Left renal pelvis (tissue), 4 donors: ENCODE measurements around the gene ADAMTS1. TPM values are rescaled to one million over a fixed set of nuclear protein-coding genes. Genes with fewer than 3 reads are reported as not detected.

Experiments
- DNase-seq, 4 donors: peaks; one replicate each; pipeline ENCODE4 v3.0.0-alpha.2; 2013; ENCODE audit warnings: low read depth in 4 of 4, low spot score in 3 of 4
- polyA plus RNA-seq, 4 donors: library from polyadenylated mRNA; unstranded; fragments of 120-200 nt; gene quantifications; one replicate each; pipeline ENCODE4 v1.2.1, GENCODE V29; 2013; ENCODE audit not compliant: insufficient read length in 4 of 4

ADAMTS1 gene
- polyA plus RNA-seq, 4 donors, result 91.9 to 102 (median 98.0) TPM

DNA sequence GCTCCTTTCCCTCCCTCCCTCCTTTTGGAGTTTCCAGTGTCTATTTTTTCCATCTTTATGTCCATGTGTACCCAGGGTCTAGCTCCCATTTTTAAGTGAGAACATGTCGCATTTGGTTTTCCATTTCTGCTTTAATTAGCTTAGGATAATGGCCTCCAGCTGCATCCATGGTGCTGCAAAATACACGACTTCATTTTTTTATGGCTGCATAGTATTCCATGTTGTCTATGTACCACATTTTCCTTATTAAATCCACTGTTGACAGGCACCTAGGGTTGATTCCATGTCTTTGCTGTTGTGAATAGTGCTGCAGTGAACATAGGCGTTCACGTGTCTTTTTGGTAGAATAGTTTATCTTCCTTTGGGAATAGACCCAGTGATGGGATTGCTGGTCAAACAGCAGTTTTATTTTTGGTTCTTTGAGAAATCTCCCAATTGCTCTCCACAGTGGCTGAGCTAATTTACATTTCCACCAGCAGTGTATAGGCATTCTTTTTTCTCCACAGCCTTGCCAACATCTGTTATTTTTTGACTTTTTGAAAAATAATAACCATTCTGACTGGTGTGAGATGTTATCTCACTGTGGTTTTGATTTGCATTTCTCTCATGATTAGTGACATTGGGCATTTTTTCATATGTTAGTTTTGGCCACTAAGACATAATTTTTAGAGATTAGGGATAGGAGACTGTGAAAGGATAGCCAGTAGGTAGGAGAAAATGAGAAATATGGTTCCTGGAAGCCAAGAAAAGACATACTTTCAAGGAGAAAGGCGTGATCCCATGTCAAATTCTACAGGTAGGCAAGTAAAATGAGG lies 50.4 kb downstream of the ADAMTS1 start:
- DNase-seq, result no peak

DNA sequence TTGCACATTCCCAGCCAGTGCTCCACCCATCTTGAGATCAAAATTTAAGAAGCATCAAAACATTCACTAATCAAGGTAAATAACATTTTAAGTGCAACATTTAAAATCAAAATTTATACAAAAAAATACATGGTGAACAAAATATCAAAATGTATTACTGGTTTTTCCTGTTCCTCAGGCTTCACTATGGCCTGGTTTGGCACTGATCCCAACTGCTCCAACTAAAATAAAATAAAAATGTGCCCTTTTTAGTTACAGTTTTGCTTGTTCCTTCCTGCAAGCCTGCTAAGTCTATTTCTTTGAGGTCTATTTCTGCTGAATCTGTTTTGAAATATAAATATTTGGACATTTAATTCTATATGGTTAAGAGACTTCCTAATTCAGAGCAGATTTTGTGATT lies 54.9 kb downstream of the ADAMTS1 start:
- no peak for DNase-seq

DNA sequence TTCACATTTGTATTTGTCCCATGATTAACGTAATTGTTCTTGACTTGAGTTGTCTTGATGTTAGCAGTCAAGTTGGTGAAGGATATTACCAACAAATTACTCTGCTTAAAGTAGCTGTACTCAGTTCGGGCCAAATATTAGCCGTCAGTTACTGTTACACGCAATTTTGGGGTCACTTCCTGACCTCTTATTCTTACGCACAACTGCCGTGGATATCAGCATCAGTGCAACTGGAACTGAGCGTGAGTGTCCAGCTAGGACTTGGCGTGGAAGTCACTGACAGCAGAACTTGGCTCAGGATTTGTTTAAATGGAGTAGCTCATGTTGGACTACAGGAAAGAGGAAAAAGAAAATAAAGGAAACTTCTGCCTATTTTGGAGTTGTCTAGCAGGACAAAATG lies 56.4 kb downstream of the ADAMTS1 start:
- DNase-seq, result no peak

Other genes starting within 250 kb of the ADAMTS1 start
- gene ADAMTS5, start 121.7 kb upstream of the ADAMTS1 start, polyA plus RNA-seq, result 10 to 100 TPM; 19.6 to 72.3 (median 28.0) TPM